ENCODE data around the gene TOMM7. TPM values are rescaled to one million over a fixed set of nuclear protein-coding genes. Genes with fewer than 3 reads are reported as not detected.

The TOMM7 gene
- total and polyA plus RNA-seq, 9 of the 15 experiments (the other 6 are each of a cell fraction or from before 2014, with no cell fraction given): 283 to 1,717 (median 638) TPM

- no peak overlapping the region for H3K4me3 ChIP-seq
- H3K9me3 ChIP-seq (replicated peaks; ENCODE audit: control insufficient read depth, insufficient read depth, low read depth, low read length): no peaks in the 10 kb centered on the region
- H3K4me2 ChIP-seq (ENCODE audit: insufficient read depth, low read length): no peak overlapping the region
- H3K27ac ChIP-seq (ENCODE audit: extremely low read depth, low read depth, low read length): no peak overlapping the region
- no peaks in the 10 kb centered on the region for H4K20me1 ChIP-seq (replicated peaks; ENCODE audit: control insufficient read depth, insufficient read depth, low read length)
- H3K4me1 ChIP-seq (replicated peaks in 1 of 2; ENCODE audit: control insufficient read depth in 2 of 2, insufficient read depth in 2 of 2, low read length in 2 of 2): peaks cover 2 to 3% of the 10 kb centered on the region in 2 experiments; a peak in 2 of 5 replicates
- WGBS (ENCODE audit: insufficient coverage, low coverage, missing lambda C conversion rate): 58% methylated on average over 3 of the region's 3 CpGs
- intact Hi-C loops (cut with micrococcal nuclease) (no loop called here), in situ Hi-C loops (cut with MboI) (no loop called here)
- H3K9me1 ChIP-seq (ENCODE audit: control insufficient read depth, insufficient read depth, low read length): no peaks in the 10 kb centered on the region
- ATAC-seq (no peak), FAIRE-seq (no peak), DNase-seq (ENCODE audit: extremely low read depth in 1 of 4, low spot score in 3 of 4) (no peak)
- no peak for TF ChIP-seq ZNF830 (CRISPR knock-in tag; IDR thresholded peaks at IDR 0.05)
- no peak for TF ChIP-seq SAP30 (IDR thresholded peaks at IDR 0.05; ENCODE audit: borderline replicate concordance, insufficient read depth, low read depth, low read length, poor library complexity, severe bottlenecking)
- TF ChIP-seq ZC3H11A (IDR thresholded peaks at IDR 0.05; ENCODE audit: low read depth, low read length): no peak
- TF ChIP-seq GTF3C2 (IDR thresholded peaks at IDR 0.05; ENCODE audit: borderline replicate concordance, extremely low read depth, insufficient read length): no peak
- TF ChIP-seq, protein P1, sequence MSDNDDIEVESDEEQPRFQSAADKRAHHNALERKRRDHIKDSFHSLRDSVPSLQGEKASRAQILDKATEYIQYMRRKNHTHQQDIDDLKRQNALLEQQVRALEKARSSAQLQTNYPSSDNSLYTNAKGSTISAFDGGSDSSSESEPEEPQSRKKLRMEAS (CRISPR knock-in tag; IDR thresholded peaks at IDR 0.05): no peak
- no peak for TF ChIP-seq NR2F6 (CRISPR knock-in tag; IDR thresholded peaks at IDR 0.05)
- TF ChIP-seq, protein P2, sequence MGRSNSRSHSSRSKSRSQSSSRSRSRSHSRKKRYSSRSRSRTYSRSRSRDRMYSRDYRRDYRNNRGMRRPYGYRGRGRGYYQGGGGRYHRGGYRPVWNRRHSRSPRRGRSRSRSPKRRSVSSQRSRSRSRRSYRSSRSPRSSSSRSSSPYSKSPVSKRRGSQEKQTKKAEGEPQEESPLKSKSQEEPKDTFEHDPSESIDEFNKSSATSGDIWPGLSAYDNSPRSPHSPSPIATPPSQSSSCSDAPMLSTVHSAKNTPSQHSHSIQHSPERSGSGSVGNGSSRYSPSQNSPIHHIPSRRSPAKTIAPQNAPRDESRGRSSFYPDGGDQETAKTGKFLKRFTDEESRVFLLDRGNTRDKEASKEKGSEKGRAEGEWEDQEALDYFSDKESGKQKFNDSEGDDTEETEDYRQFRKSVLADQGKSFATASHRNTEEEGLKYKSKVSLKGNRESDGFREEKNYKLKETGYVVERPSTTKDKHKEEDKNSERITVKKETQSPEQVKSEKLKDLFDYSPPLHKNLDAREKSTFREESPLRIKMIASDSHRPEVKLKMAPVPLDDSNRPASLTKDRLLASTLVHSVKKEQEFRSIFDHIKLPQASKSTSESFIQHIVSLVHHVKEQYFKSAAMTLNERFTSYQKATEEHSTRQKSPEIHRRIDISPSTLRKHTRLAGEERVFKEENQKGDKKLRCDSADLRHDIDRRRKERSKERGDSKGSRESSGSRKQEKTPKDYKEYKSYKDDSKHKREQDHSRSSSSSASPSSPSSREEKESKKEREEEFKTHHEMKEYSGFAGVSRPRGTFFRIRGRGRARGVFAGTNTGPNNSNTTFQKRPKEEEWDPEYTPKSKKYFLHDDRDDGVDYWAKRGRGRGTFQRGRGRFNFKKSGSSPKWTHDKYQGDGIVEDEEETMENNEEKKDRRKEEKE (IDR thresholded peaks at IDR 0.05; ENCODE audit: borderline replicate concordance in 1 of 2, control insufficient read depth in 1 of 2, low read depth in 2 of 2, low read length in 1 of 2): no peak
- no peak overlapping the region for H3K9ac ChIP-seq (ENCODE audit: insufficient read depth in 1 of 2, low read depth in 2 of 2, low read length in 2 of 2)
- BruUV-seq (replicated peaks): no TSS peak
- 0 out of 2 replicates have a peak overlapping the region, but pooled peaks have one; percentile 44 for H2AFZ ChIP-seq (ENCODE audit: low read depth, low read length)
- CTCF ChIA-PET (ENCODE audit: low intra/inter-chr PET ratio): no interaction called here
- POLR2A ChIA-PET: interaction anchor here (0.9 to 1.7 kb wide), 2 partner anchors 9 to 24 kb away, joined by 3 to 7 read pairs; partner anchors contain the start of gene TOMM7
- no peaks in the 10 kb centered on the region for H3K27me3 ChIP-seq (ENCODE audit: control insufficient read depth in 2 of 2, insufficient read depth in 2 of 2, low read length in 2 of 2)
- no peaks in the 10 kb centered on the region for H3K79me2 ChIP-seq (ENCODE audit: control insufficient read depth, insufficient read depth, low read length)
- no peaks in the 10 kb centered on the region for H3K36me3 ChIP-seq (ENCODE audit: control insufficient read depth, insufficient read depth, low read length)
Measured at GRCh38 chr7:22832401-22832800, 9.8 kb upstream of the TOMM7 start.

Measured in K562 (cell line).